Tibial artery (tissue), 4 donors: ENCODE data around the gene FAM174C.

Source experiments
- DNase-seq, 2 donors: peaks; one replicate each; pipeline ENCODE4 v3.0.0-alpha.2; 2019
- H3K27ac ChIP-seq, 2 donors: fragments of 200-600 bp; sonication (generic) in 1 of 2; 1 replicate in 1 of 2; 2 replicates in 1 of 2; pipeline ENCODE4 v1.5.1; 2018 to 2019; ENCODE audit warnings: mild to moderate bottlenecking in 1 of 2
- H3K27me3 ChIP-seq, 2 donors: fragments of 200-600 bp; sonication (generic) in 1 of 2; one replicate each; pipeline versions ENCODE4 v1.5.1 to v1.6.0; 2016 to 2019
- H3K36me3 ChIP-seq, 3 donors: fragments of 200-600 bp; sonication (generic) in 2 of 3; one replicate each; pipeline ENCODE4 v1.5.1; 2016 to 2019; ENCODE audit warnings: mild to moderate bottlenecking in 2 of 3
- H3K4me1 ChIP-seq, 4 donors: fragments of 200-600 bp; sonication (generic) in 2 of 4; 1 replicate in 3 of 4; 2 replicates in 1 of 4; pipeline ENCODE4 v1.5.1; 2016 to 2019
- H3K4me3 ChIP-seq, 2 donors: fragments of 200-600 bp; sonication (generic) in 1 of 2; 1 replicate in 1 of 2; 2 replicates in 1 of 2; pipeline ENCODE4 v1.5.1; 2018 to 2019; ENCODE audit warnings: mild to moderate bottlenecking in 2 of 2
- H3K9me3 ChIP-seq, 3 donors: fragments of 200-600 bp; sonication (generic) in 1 of 3; one replicate each; pipeline ENCODE4 v1.5.1; 2016 to 2019
- CTCF ChIP-seq, 2 experiments: fragments of 200-600 bp in 1 of 2; fragments of 450-650 bp in 1 of 2; IDR thresholded peaks; one replicate each; pipeline ENCODE4 v1.5.1; 2017 to 2019; ENCODE audit warnings: antibody characterized with exemption in 2 of 2, mild to moderate bottlenecking in 1 of 2, moderate library complexity in 1 of 2
- intact Hi-C: fragments of 100-400 bp; cut with DNase I; formaldehyde crosslinking; loops from one replicate; pipeline ENCODE4 v1.15.0; 2023; ENCODE audit warnings: low total_unique reads

Gene FAM174C

DNA sequence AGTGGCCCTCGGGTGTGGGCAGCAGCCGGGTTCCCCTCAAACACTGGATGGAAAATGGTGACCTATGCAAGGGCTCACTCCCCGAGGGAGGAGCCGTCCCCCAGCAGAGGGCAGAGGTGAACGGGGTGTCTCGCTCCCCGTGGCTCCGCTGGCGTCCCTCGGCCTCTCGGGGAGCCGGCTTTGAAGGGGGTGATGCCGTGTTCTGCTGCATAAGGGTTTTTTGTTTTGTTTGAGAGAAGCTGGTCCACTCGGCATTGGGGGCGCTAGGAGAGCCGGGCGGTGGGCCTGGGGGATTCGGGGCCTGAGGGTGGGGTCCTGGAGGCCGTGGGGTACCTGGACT is 14.3 kb downstream of the FAM174C start:
- Histone ChIP-seq H3K9me3 (no peaks in the 10 kb centered on the region), H3K4me1 (peaks cover 0 to 32% (median 18%) of the 10 kb centered on the region in 4 donors), H3K27ac (no peak overlapping the region), H3K4me3 (no peak overlapping the region), H3K27me3 (peaks cover 3 to 95% of the 10 kb centered on the region in 2 donors), H3K36me3 (no peaks in the 10 kb centered on the region)
- DNase-seq: no peak
- no peak for TF ChIP-seq CTCF (IDR thresholded peaks at IDR 0.05)
- intact Hi-C loops: no loop called here

- Histone ChIP-seq H3K36me3 (no peaks in the 10 kb centered on the region), H3K4me1 (peaks cover 0 to 32% (median 18%) of the 10 kb centered on the region in 4 donors), H3K9me3 (no peaks in the 10 kb centered on the region), H3K27ac (no peak overlapping the region), H3K27me3 (peaks cover 3 to 95% of the 10 kb centered on the region in 2 donors), H3K4me3 (no peak overlapping the region)
- intact Hi-C loops: no loop called here
- no peak for TF ChIP-seq CTCF (IDR thresholded peaks at IDR 0.05)
- no peak for DNase-seq
Measured at GRCh38 chr19:1290196-1290702, 14.9 kb downstream of the FAM174C start.

- H3K27ac ChIP-seq: no peak overlapping the region
- intact Hi-C loops: no loop called here
- DNase-seq: no peak
- no peaks in the 10 kb centered on the region for H3K36me3 ChIP-seq
- H3K4me1 ChIP-seq: peaks cover 0 to 36% (median 19%) of the 10 kb centered on the region in 4 donors
- no peaks in the 10 kb centered on the region for H3K9me3 ChIP-seq
- no peak overlapping the region for H3K4me3 ChIP-seq
- TF ChIP-seq CTCF (IDR thresholded peaks at IDR 0.05): no peak
- peaks cover 3 to 98% of the 10 kb centered on the region in 2 donors for H3K27me3 ChIP-seq
Measured at GRCh38 chr19:1290703-1291651, 15.6 kb downstream of the FAM174C start.

DNA sequence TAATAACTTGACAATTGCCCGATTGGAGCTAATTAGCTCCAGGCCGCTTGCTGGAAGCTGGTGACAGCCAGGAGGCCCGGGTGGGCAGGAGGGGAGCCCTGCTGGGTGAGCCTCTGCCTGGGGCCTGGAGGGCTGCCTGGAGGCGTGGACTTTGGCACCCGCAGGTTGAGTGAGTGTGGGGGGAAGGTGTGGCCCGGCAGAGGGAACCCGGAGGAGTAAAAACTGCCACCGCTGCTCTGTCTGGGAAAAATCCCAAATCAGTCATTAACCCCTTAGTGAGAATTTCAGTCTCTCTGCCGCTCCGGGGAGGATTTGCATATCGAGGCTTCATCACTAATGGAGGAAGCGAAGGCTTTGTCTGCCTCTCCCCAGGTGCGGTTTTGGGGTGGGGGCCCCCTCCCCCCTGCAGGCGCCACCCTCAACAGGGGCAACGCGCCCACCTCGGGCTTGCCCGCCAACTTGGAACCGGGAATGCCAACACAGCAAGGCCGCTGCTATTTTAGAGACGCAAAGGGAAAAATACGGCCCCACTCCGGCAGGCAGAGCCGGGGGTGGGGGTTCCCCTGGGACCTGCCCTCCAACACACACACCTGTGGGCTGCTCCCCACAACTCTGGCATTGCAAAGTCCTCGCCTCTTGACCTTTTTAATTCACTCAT is 16.6 kb downstream of the FAM174C start:
- Histone ChIP-seq H3K27ac (no peak overlapping the region), H3K9me3 (no peaks in the 10 kb centered on the region), H3K36me3 (no peaks in the 10 kb centered on the region), H3K4me1 (peaks cover 0 to 30% (median 14%) of the 10 kb centered on the region in 4 donors), H3K27me3 (peaks cover 0 to 99% of the 10 kb centered on the region in 2 donors), H3K4me3 (no peak overlapping the region)
- no peak for DNase-seq
- no peak for TF ChIP-seq CTCF (IDR thresholded peaks at IDR 0.05)
- intact Hi-C loops: no loop called here

DNA sequence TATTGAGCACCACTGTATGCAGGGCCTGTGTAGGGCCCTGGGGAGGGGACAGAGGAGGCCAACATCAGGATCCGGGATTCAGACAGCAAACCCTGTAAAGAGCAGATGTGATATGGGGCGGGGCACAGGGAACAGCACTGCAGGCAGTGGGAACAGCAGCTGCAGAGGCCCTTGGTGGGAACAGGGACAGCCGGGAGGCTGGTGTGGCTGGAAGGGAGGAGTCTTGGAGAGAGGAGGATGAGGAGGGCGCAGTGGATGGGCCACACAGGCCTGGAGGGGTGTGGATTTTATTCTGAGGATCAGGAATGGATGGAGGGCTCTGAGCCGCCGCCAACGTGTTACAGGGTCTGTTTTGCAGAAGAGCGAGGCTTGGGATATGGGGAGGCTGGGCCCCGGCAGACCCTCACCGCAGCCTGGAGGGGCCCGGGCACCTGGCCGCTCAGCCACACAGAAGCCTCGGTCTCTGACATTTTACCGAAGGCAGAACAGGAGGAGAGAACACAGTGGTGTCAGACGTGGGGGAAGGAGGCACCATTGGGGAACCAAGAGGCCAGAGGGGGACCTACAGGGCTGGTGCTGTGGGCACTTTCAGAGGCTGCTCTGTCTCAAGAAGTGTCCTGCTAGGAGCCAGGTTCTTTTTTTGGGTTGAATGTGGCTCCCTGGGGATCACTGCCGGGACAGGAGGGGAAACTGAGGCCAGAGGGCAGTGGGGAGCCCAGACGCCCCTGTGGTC is 17.3 kb downstream of the FAM174C start:
- Histone ChIP-seq H3K36me3 (no peaks in the 10 kb centered on the region), H3K27ac (no peak overlapping the region), H3K4me3 (no peak overlapping the region), H3K27me3 (peaks cover 0 to 95% of the 10 kb centered on the region in 2 donors), H3K4me1 (peaks cover 0 to 23% (median 7%) of the 10 kb centered on the region in 4 donors), H3K9me3 (no peaks in the 10 kb centered on the region)
- intact Hi-C loops: no loop called here
- no peak for DNase-seq
- no peak for TF ChIP-seq CTCF (IDR thresholded peaks at IDR 0.05)
